ENCODE results near the gene SIRT5. TPM values are rescaled to one million over a fixed set of nuclear protein-coding genes. Genes with fewer than 3 reads are reported as not detected.

SIRT5 gene
- total RNA-seq, 1 donor from 2014 or later, result 16.0 TPM

- H3K27ac Mint-ChIP-seq (ENCODE audit: unreplicated experiment), result no peak overlapping the region
- no peaks in the 10 kb centered on the region for H3K27me3 Mint-ChIP-seq (ENCODE audit: unreplicated experiment)
- DNase-seq (ENCODE audit: low spot score), result no peak
- no peak for TF ChIP-seq CTCF (IDR thresholded peaks at IDR 0.05; ENCODE audit: unreplicated experiment)
- peaks cover 21% of the 10 kb centered on the region for H3K4me1 Mint-ChIP-seq (ENCODE audit: unreplicated experiment)
- no peaks in the 10 kb centered on the region for H3K9me3 Mint-ChIP-seq (ENCODE audit: unreplicated experiment)
- H3K4me3 Mint-ChIP-seq (ENCODE audit: unreplicated experiment), result no peak overlapping the region
- H3K36me3 Mint-ChIP-seq (ENCODE audit: low read depth, unreplicated experiment), result no peaks in the 10 kb centered on the region
Observed at GRCh38 chr6:13534536-13534935, 39.9 kb upstream of the SIRT5 start.

- TF ChIP-seq CTCF (IDR thresholded peaks at IDR 0.05; ENCODE audit: unreplicated experiment), result no peak
- Mint-ChIP-seq H3K36me3 (ENCODE audit: low read depth, unreplicated experiment) (no peaks in the 10 kb centered on the region), H3K9me3 (ENCODE audit: unreplicated experiment) (no peaks in the 10 kb centered on the region), H3K4me1 (ENCODE audit: unreplicated experiment) (peaks cover 19% of the 10 kb centered on the region), H3K27me3 (ENCODE audit: unreplicated experiment) (no peaks in the 10 kb centered on the region), H3K27ac (ENCODE audit: unreplicated experiment) (no peak overlapping the region), H3K4me3 (ENCODE audit: unreplicated experiment) (no peak overlapping the region)
- DNase-seq (ENCODE audit: low spot score), result no peak
Observed at GRCh38 chr6:13535306-13535705, 39.1 kb upstream of the SIRT5 start.

GRCh38 chr6:13536796-13537526 is 37.4 kb upstream of the SIRT5 start:
- H3K4me1 Mint-ChIP-seq (ENCODE audit: unreplicated experiment), result peaks cover 11% of the 10 kb centered on the region
- peaks cover 6% of the 10 kb centered on the region for H3K36me3 Mint-ChIP-seq (ENCODE audit: low read depth, unreplicated experiment)
- no peak for DNase-seq (ENCODE audit: low spot score)
- no peak for TF ChIP-seq CTCF (IDR thresholded peaks at IDR 0.05; ENCODE audit: unreplicated experiment)
- no peaks in the 10 kb centered on the region for H3K9me3 Mint-ChIP-seq (ENCODE audit: unreplicated experiment)
- no peak overlapping the region for H3K4me3 Mint-ChIP-seq (ENCODE audit: unreplicated experiment)
- H3K27ac Mint-ChIP-seq (ENCODE audit: unreplicated experiment), result no peak overlapping the region
- no peaks in the 10 kb centered on the region for H3K27me3 Mint-ChIP-seq (ENCODE audit: unreplicated experiment)

- DNase-seq (ENCODE audit: low spot score), result no peak
- Mint-ChIP-seq H3K36me3 (ENCODE audit: low read depth, unreplicated experiment) (peaks cover 6% of the 10 kb centered on the region), H3K9me3 (ENCODE audit: unreplicated experiment) (no peaks in the 10 kb centered on the region), H3K27me3 (ENCODE audit: unreplicated experiment) (no peaks in the 10 kb centered on the region), H3K27ac (ENCODE audit: unreplicated experiment) (no peak overlapping the region), H3K4me1 (ENCODE audit: unreplicated experiment) (peaks cover 9% of the 10 kb centered on the region), H3K4me3 (ENCODE audit: unreplicated experiment) (no peak overlapping the region)
- TF ChIP-seq CTCF (IDR thresholded peaks at IDR 0.05; ENCODE audit: unreplicated experiment), result no peak
Observed at GRCh38 chr6:13537527-13537897, 36.9 kb upstream of the SIRT5 start.

- no peak overlapping the region for H3K27ac Mint-ChIP-seq (ENCODE audit: unreplicated experiment)
- no peak for DNase-seq (ENCODE audit: low spot score)
- H3K4me3 Mint-ChIP-seq (ENCODE audit: unreplicated experiment), result no peak overlapping the region
- H3K9me3 Mint-ChIP-seq (ENCODE audit: unreplicated experiment), result no peaks in the 10 kb centered on the region
- peaks cover 6% of the 10 kb centered on the region for H3K36me3 Mint-ChIP-seq (ENCODE audit: low read depth, unreplicated experiment)
- no peaks in the 10 kb centered on the region for H3K27me3 Mint-ChIP-seq (ENCODE audit: unreplicated experiment)
- H3K4me1 Mint-ChIP-seq (ENCODE audit: unreplicated experiment), result peaks cover 9% of the 10 kb centered on the region
- no peak for TF ChIP-seq CTCF (IDR thresholded peaks at IDR 0.05; ENCODE audit: unreplicated experiment)
Observed at GRCh38 chr6:13538084-13538483, 36.3 kb upstream of the SIRT5 start.
